Astrocyte (in vitro differentiated cells and primary cell): Measurements from ENCODE around the gene SFTPB.
"Not testable (repeated sequence)": the region's sequence is repeated elsewhere in the genome, so short reads cannot be mapped to it uniquely, and the experiment has no call there.

Source experiments
- EZH2 ChIP-seq: IDR thresholded peaks from 2 replicates; pipeline ENCODE4 v1.6.1; 2012; ENCODE audit warnings: mild to moderate bottlenecking, low read length, inconsistent platforms; ENCODE audit not compliant: insufficient read depth
- TF ChIP-seq, protein P1 (sequence below): IDR thresholded peaks from 2 replicates; pipeline ENCODE4 v1.5.1; 2011; ENCODE audit warnings: low read depth, mild to moderate bottlenecking, inconsistent platforms, low read length, moderate library complexity; ENCODE audit not compliant: insufficient read depth

DNA sequence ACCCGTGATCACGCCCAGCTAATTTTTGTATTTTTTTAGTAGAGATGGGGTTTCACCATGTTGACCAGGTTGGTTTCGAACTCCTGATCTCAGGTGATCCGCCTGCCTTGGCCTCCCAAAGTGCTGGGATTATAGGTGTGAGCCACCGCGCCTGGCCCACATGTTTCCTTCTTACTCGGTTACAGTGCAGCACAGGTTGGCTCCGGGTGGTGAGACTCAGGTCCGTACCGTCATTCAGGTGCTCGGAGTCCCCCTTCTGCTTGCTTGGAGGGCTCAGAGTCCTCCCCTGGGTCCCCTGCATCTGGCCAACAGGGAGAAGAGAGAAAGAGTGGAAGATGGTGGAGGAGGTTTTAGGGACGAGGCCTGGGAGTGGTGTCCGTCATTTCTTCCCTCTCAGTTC lies 2.4 kb upstream of the SFTPB start:
- TF ChIP-seq, protein P1, sequence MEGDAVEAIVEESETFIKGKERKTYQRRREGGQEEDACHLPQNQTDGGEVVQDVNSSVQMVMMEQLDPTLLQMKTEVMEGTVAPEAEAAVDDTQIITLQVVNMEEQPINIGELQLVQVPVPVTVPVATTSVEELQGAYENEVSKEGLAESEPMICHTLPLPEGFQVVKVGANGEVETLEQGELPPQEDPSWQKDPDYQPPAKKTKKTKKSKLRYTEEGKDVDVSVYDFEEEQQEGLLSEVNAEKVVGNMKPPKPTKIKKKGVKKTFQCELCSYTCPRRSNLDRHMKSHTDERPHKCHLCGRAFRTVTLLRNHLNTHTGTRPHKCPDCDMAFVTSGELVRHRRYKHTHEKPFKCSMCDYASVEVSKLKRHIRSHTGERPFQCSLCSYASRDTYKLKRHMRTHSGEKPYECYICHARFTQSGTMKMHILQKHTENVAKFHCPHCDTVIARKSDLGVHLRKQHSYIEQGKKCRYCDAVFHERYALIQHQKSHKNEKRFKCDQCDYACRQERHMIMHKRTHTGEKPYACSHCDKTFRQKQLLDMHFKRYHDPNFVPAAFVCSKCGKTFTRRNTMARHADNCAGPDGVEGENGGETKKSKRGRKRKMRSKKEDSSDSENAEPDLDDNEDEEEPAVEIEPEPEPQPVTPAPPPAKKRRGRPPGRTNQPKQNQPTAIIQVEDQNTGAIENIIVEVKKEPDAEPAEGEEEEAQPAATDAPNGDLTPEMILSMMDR: not testable (repeated sequence)
- TF ChIP-seq EZH2: not testable (repeated sequence)
